22Rv1 (cell line): ENCODE results near the gene CNFN.

Source experiments
- CTCF ChIP-seq: fragments of 450-650 bp; IDR thresholded peaks from 2 replicates; pipeline ENCODE4 v1.5.1; 2017; ENCODE audit warnings: mild to moderate bottlenecking
- ZFX ChIP-seq: fragments of 450-650 bp; IDR thresholded peaks from 2 replicates; pipeline ENCODE4 v1.6.1; 2017; ENCODE audit warnings: antibody characterized with exemption, borderline replicate concordance

- TF ChIP-seq CTCF: no peak
- no peak for TF ChIP-seq ZFX
Measured at GRCh38 chr19:42436006-42436405, 45.9 kb upstream of the CNFN start.
